IMR-90 (cell line): ENCODE results near the gene SLC25A38. TPM values are rescaled to one million over a fixed set of nuclear protein-coding genes. Genes with fewer than 3 reads are reported as not detected.
"Not testable (repeated sequence)": the region's sequence is repeated elsewhere in the genome, so short reads cannot be mapped to it uniquely, and the experiment has no call there.

ENCODE experiments used
- ATAC-seq: fragments of 200-7000 bp; cut with Tn5 transposase; 2 replicates; pipeline ENCODE4 v1.9.1; 2020; ENCODE audit warnings: low read depth, mild to moderate bottlenecking, moderate library complexity
- BruUV-seq: library from RNA; stranded (reverse); fragments of 400-500 nt; replicated peaks from 2 replicates; lab custom pipeline; 2021; lab: Mats Ljungman, UMichigan
- CTCF ChIA-PET: fragments of 300-600 bp; formaldehyde crosslinking; extraction: SDS; loops from one replicate; lab custom pipeline; 2021; ENCODE audit warnings: antibody characterized with exemption; lab: Yijun Ruan, JAX
- POLR2A ChIA-PET: fragments of 300-600 bp; sonication (Branson Sonifier 250); formaldehyde crosslinking; loops from one replicate; lab custom pipeline; 2022; ENCODE audit warnings: antibody characterized with exemption; ENCODE audit not compliant: unreplicated experiment; lab: Charles Lee
- DNase-seq: peaks from one replicate; pipeline ENCODE4 v3.0.0; 2013
- H2AFZ ChIP-seq: replicated peaks from 2 replicates; pipeline ENCODE3; 2013; ENCODE audit warnings: low read length, mild to moderate bottlenecking; ENCODE audit not compliant: poor library complexity
- H2AK5ac ChIP-seq: 2 replicates; pipeline ENCODE4 v1.6.1; 2013; ENCODE audit warnings: low read depth, low read length, inconsistent platforms
- H2AK9ac ChIP-seq: replicated peaks from 2 replicates; pipeline ENCODE3; 2013; ENCODE audit warnings: mild to moderate bottlenecking, low read depth, low read length, moderate library complexity; ENCODE audit not compliant: poor library complexity
- H2BK120ac ChIP-seq: 2 replicates; pipeline ENCODE4 v1.6.1; 2013; ENCODE audit warnings: low read depth, low read length, inconsistent platforms
- H2BK15ac ChIP-seq: 3 replicates; pipeline ENCODE4 v1.6.1; 2013; ENCODE audit warnings: low read depth, low read length, inconsistent platforms
- H2BK20ac ChIP-seq: 2 replicates; pipeline ENCODE4 v1.6.1; 2013; ENCODE audit warnings: low read depth, mild to moderate bottlenecking, inconsistent platforms, low read length, moderate library complexity
- H2BK5ac ChIP-seq: 2 replicates; pipeline ENCODE4 v1.6.1; 2013; ENCODE audit warnings: mild to moderate bottlenecking, low read depth, low read length, inconsistent platforms; ENCODE audit not compliant: poor library complexity, severe bottlenecking
- H3K14ac ChIP-seq: replicated peaks from 2 replicates; pipeline ENCODE4 v1.6.1; 2013; ENCODE audit warnings: low read depth, low read length, inconsistent platforms
- H3K18ac ChIP-seq: 2 replicates; pipeline ENCODE4 v1.6.1; 2013; ENCODE audit warnings: low read depth, low read length, control low read depth
- H3K23ac ChIP-seq: 2 replicates; pipeline ENCODE4 v1.6.1; 2013; ENCODE audit warnings: low read depth, low read length, inconsistent platforms
- H3K27ac ChIP-seq: 2 replicates; pipeline ENCODE4 v1.5.1; 2013; ENCODE audit warnings: mild to moderate bottlenecking, control low read depth, low read length; ENCODE audit not compliant: insufficient read depth
- H3K27me3 ChIP-seq: 2 replicates; pipeline ENCODE4 v1.6.1; 2013; ENCODE audit warnings: low read length; ENCODE audit not compliant: control insufficient read depth, insufficient read depth
- H3K36me3 ChIP-seq: 2 replicates; pipeline ENCODE4 v1.6.1; 2013; ENCODE audit warnings: low read length, mixed read lengths; ENCODE audit not compliant: control insufficient read depth, insufficient read depth
- H3K4ac ChIP-seq: 2 replicates; pipeline ENCODE4 v1.6.1; 2013; ENCODE audit warnings: low read depth, low read length, inconsistent platforms
- H3K4me1 ChIP-seq: 2 replicates; pipeline ENCODE4 v1.6.1; 2013; ENCODE audit warnings: low read length, mixed read lengths; ENCODE audit not compliant: control insufficient read depth, insufficient read depth
- H3K4me2 ChIP-seq: 2 replicates; pipeline ENCODE4 v1.6.1; 2013; ENCODE audit warnings: low read depth, mild to moderate bottlenecking, control low read depth, low read length, moderate library complexity
- H3K4me3 ChIP-seq: 2 replicates; pipeline ENCODE4 v1.5.1; 2013; ENCODE audit warnings: low read depth, mild to moderate bottlenecking, control low read depth, low read length, moderate library complexity; ENCODE audit not compliant: insufficient read depth
- H3K56ac ChIP-seq: 2 replicates; pipeline ENCODE4 v1.6.1; 2013; ENCODE audit warnings: low read length, inconsistent platforms; ENCODE audit not compliant: insufficient read depth; ENCODE audit errors: extremely low read depth
- H3K79me1 ChIP-seq, 2 experiments: 2 replicates each; pipeline ENCODE4 v1.6.1; 2013; ENCODE audit warnings: low read length in 2 of 2, inconsistent platforms in 1 of 2, low read depth in 1 of 2
- H3K9ac ChIP-seq: 2 replicates; pipeline ENCODE4 v1.6.1; 2013; ENCODE audit warnings: low read depth, low read length, control low read depth
- H3K9me1 ChIP-seq: 2 replicates; pipeline ENCODE4 v1.6.1; 2013; ENCODE audit warnings: low read length, inconsistent platforms; ENCODE audit not compliant: insufficient read depth
- H3K9me3 ChIP-seq: 2 replicates; pipeline ENCODE4 v1.6.1; 2013; ENCODE audit warnings: low read length; ENCODE audit not compliant: control insufficient read depth, insufficient read depth
- H4K20me1 ChIP-seq: 2 replicates; pipeline ENCODE4 v1.6.1; 2013; ENCODE audit warnings: low read length, inconsistent platforms; ENCODE audit not compliant: insufficient read depth
- H4K5ac ChIP-seq: 2 replicates; pipeline ENCODE4 v1.6.1; 2013; ENCODE audit warnings: mild to moderate bottlenecking, low read depth, low read length, control low read depth
- H4K8ac ChIP-seq, 2 experiments: 2 replicates each; pipeline ENCODE4 v1.6.1; 2013; ENCODE audit warnings: low read depth in 2 of 2, low read length in 2 of 2, control low read depth in 1 of 2, inconsistent platforms in 1 of 2
- H4K91ac ChIP-seq: 2 replicates; pipeline ENCODE4 v1.6.1; 2013; ENCODE audit warnings: low read depth, low read length, inconsistent platforms; ENCODE audit not compliant: insufficient read depth
- CEBPB ChIP-seq: IDR thresholded peaks from 2 replicates; pipeline ENCODE4 v1.6.1; 2012; ENCODE audit warnings: low read depth, low read length, improper control_type of control experiment
- WGBS, 2 experiments: methylation state at CpG; one replicate each; pipeline versions ENCODE4 v1.1.5 to v1.1.7; 2013; ENCODE audit warnings: missing lambda C conversion rate in 2 of 2; ENCODE audit not compliant: insufficient read length in 1 of 2; ENCODE audit errors: extremely low coverage in 2 of 2; 5-methylcytosine and 5-hydroxymethylcytosine counted together
- dilution Hi-C: fragments of 300-500 bp; cut with HindIII; formaldehyde crosslinking; loops from one replicate; pipeline ENCODE4 v1.14.3; 2018; ENCODE audit warnings: low sequenced_read_pairs; ENCODE audit not compliant: unreplicated experiment
- in situ Hi-C: fragments of 300-500 bp; cut with MboI; formaldehyde crosslinking; loops from 3 replicates; pipeline ENCODE4 v1.14.3; 2019; ENCODE audit warnings: low sequenced_read_pairs, inconsistent platforms, mixed read lengths
- intact Hi-C: fragments of 100-400 bp; cut with micrococcal nuclease; formaldehyde crosslinking; loops from 2 replicates; pipeline ENCODE4 v1.10.0; 2022
- polyA plus RNA-seq, 3 experiments: library from polyadenylated mRNA; depleted of rRNA; stranded (reverse); fragments of >200 nt; gene quantifications; 2 replicates each; pipeline ENCODE4 v1.2.3, GENCODE V29; 2012; ENCODE audit warnings: low replicate concordance in 1 of 3
- total RNA-seq: library from RNA; depleted of rRNA; stranded (reverse); fragments of >200 nt; gene quantifications from 2 replicates; pipeline ENCODE4 v1.2.3, GENCODE V29; 2012

The SLC25A38 gene
- total and polyA plus RNA-seq, 2 of the 4 experiments (the other 2 are of a cell fraction): 17.4 to 22.6 TPM

DNA sequence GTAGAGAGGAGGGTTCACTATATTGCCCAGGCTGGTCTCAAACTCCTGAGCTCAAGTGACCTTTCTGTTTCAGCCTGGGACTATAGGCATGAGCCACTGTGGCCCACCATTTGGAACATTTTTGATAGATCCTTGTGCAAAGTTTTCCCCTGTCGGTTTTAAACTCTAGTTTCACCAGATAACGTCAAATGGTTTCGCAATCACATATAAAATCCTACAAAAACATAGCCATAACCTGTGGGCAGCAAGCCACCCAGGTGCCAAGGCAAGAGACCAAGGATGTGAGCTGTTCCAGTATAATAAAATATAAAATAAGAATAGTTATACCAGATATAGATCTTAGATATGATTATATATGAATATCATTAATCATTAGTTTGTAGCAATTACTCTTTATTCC is 33.8 kb downstream of the SLC25A38 start:
- no CpG with 5 or more reads among the region's 3 CpGs for WGBS, 2 experiments

DNA sequence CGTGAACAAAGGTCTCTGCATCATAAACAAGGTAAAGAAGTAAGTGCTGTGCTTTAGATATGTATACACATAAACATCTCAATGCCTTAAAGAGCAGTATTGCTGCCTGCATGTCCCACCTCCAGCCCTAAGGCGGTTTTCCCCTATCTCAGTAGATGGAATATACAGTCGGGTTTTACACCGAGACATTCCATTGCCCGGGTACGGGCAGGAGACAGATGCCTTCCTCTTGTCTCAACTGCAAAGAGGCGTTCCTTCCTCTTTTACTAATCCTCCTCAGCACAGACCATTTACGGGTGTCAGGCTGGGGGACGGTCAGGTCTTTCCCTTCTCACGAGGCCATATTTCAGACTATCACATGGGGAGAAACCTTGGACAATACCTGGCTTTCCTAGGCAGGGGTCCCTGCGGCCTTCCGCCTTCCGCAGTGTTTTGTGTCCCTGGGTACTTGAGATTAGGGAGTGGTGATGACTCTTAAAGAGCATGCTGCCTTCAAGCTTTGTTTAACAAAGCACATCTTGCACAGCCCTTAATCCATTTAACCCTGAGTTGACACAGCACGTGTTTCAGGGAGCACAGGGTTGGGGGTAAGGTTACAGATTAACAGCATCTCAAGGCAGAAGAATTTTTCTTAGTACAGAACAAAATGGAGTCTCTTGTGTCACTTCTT is 35.5 kb downstream of the SLC25A38 start:
- H3K4ac ChIP-seq, H2AFZ ChIP-seq, ATAC-seq, BruUV-seq, H4K20me1 ChIP-seq, H3K36me3 ChIP-seq, H3K4me3 ChIP-seq, in situ Hi-C loops, DNase-seq, H3K27ac ChIP-seq, H3K9me3 ChIP-seq, H2BK5ac ChIP-seq, H3K56ac ChIP-seq, H4K8ac ChIP-seq, H4K5ac ChIP-seq, H3K14ac ChIP-seq, H2BK15ac ChIP-seq, H2BK120ac ChIP-seq, H3K23ac ChIP-seq, H3K4me1 ChIP-seq, H2AK9ac ChIP-seq, H2AK5ac ChIP-seq, H3K27me3 ChIP-seq, H3K9ac ChIP-seq, intact Hi-C loops, dilution Hi-C loops, H3K9me1 ChIP-seq, POLR2A ChIA-PET, H3K4me2 ChIP-seq, H2BK20ac ChIP-seq, H3K18ac ChIP-seq, CTCF ChIA-PET, H3K79me1 ChIP-seq, H4K91ac ChIP-seq: not testable (repeated sequence)
- WGBS, 2 experiments: no CpG with 5 or more reads among the region's 14 CpGs

More for the DNA sequence above, 33.8 kb downstream of the SLC25A38 start:
- H3K4me1 ChIP-seq, ATAC-seq, H3K56ac ChIP-seq, H3K9me1 ChIP-seq, H3K14ac ChIP-seq, H3K4me3 ChIP-seq, POLR2A ChIA-PET, H3K4ac ChIP-seq, H3K4me2 ChIP-seq, H2AFZ ChIP-seq, in situ Hi-C loops, H2BK15ac ChIP-seq, H3K27me3 ChIP-seq, H2AK5ac ChIP-seq, H4K5ac ChIP-seq, H4K8ac ChIP-seq, dilution Hi-C loops, H4K91ac ChIP-seq, H3K79me1 ChIP-seq, H2BK20ac ChIP-seq, H2AK9ac ChIP-seq, H2BK120ac ChIP-seq, BruUV-seq, H3K9me3 ChIP-seq, H3K27ac ChIP-seq, H2BK5ac ChIP-seq, DNase-seq, H3K23ac ChIP-seq, H3K9ac ChIP-seq, H3K18ac ChIP-seq: not testable (repeated sequence)
- CTCF ChIA-PET: interaction anchor here (0.6 to 1.8 kb wide), 2 partner anchors 83 to 487 kb away, joined by 3 to 5 read pairs; no protein-coding TSS in a partner anchor
- Histone ChIP-seq H3K36me3 (peaks cover 20% of the 10 kb centered on the region), H4K20me1 (peaks cover 19% of the 10 kb centered on the region)
- peak; percentile 80 for TF ChIP-seq CEBPB
- intact Hi-C loops: loop anchor here (1.0 kb wide), 2 partner anchors 81 to 762 kb away; no protein-coding TSS in a partner anchor
